ENCODE results near the gene AGAP1.

Gene AGAP1

GRCh38 chr2:236026841-236027240, 533.0 kb downstream of the AGAP1 start:
- no peak for DNase-seq

DNA sequence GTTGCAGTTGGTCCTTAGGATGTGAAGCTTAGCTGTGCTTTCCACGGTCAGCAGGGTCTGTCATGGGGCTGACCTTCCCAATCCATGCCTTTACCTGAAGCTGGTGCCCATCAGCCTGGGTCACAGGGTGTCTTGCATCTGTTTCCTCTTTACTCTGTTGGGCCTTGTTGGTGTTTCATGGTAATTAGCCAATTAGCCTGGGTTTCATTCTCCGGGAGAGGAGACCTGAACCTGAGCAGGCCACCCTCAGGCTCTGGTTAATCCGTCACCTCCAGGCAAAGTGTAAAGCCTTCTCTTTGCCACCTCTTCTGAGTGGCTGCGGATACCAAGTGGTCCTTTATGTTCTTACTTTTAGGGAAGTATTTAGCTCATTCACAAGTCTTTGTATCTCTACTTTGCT, 534.2 kb downstream of the AGAP1 start:
- no peak for DNase-seq

DNA sequence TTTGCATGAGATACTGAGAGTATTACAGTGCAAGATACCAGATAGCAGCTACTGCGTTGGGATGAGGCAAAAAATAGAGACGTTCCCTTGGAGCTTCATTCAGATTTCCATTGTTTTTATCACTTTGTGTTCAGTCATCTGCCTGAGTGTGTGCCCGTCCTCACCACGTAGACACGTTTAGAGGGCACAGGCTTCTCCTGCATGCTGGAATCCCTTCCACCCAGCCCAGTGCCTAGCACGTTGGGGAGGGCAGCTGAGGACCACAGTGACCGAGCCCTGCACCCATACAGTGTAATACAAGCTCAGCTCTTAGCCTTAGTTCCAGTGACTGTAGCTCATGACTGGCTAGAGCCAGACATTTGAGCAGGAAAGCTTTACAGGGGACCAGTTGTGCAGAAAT, 539.6 kb downstream of the AGAP1 start:
- no peak for DNase-seq

GRCh38 chr2:236034974-236035373, 541.1 kb downstream of the AGAP1 start:
- DNase-seq: no peak

- no peak for DNase-seq
Measured at GRCh38 chr2:236036045-236036444, 542.2 kb downstream of the AGAP1 start.

DNA sequence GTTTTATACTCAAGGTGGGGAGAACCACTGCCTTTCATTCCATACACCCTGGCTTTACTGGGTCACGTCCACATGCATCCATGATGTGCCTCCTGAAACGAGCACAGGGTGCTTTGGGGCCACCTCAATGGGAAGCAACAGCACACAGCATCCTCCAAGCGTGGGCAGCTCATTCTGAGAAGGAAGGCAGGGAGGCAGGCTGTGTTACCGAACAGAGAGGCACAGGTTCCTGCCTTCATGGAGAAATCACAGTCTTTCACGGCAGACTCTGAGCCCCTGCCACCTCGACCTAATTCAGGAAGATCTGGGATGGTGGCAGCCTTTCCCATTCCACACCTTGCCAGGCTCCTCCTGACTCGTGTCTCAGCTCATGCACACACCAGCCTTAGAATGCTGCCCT, 544.3 kb downstream of the AGAP1 start:
- no peak for DNase-seq

- no peak for DNase-seq
Measured at GRCh38 chr2:236040600-236041328, 546.9 kb downstream of the AGAP1 start.

DNA sequence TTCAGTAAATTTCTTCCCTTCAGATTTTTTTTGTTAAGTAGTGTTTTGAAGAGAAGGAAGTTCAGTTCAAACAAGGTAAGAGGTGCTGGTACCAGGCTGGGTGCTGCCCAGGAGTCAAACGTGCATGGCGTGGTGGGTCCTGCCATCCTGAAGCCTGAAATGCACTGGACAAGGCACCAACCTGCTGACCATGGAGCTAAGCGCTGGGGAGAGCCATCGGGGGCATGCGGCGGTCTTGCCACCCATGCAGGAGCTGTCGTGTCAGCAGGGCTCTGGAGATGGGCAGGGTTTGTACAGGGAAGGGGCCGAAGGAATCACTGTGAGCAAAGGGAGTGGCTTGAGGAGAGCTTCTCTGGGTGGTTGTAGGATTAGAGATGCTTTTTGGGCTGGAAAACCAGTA, 547.8 kb downstream of the AGAP1 start:
- DNase-seq: no peak

DNA sequence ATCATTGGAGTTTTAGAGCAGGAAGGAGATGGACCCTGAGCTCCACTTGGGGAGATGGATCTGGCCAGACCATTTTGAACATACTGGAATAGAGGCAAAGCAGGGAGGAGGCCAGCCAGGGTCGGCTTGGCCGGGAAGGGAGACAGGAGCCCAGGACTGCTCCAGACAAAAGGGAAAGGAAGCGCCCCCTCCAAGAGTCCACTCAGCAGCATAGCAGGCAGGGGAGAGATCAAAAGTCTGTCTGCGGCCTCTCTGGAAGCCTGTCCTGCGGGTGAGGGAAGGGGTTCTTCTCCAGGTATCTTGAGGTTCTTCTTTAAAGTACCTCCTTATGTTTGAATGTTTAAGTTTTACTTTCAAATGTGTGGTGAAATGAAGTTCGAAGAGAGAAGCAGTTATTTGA, 548.2 kb downstream of the AGAP1 start:
- DNase-seq: no peak

- DNase-seq: no peak
Measured at GRCh38 chr2:236044191-236044590, 550.3 kb downstream of the AGAP1 start.

- DNase-seq: no peak
Measured at GRCh38 chr2:236045251-236046235, 551.7 kb downstream of the AGAP1 start.

- DNase-seq: no peak
Measured at GRCh38 chr2:236046715-236047114, 552.9 kb downstream of the AGAP1 start.

GRCh38 chr2:236047176-236047575, 553.3 kb downstream of the AGAP1 start:
- no peak for DNase-seq

DNA sequence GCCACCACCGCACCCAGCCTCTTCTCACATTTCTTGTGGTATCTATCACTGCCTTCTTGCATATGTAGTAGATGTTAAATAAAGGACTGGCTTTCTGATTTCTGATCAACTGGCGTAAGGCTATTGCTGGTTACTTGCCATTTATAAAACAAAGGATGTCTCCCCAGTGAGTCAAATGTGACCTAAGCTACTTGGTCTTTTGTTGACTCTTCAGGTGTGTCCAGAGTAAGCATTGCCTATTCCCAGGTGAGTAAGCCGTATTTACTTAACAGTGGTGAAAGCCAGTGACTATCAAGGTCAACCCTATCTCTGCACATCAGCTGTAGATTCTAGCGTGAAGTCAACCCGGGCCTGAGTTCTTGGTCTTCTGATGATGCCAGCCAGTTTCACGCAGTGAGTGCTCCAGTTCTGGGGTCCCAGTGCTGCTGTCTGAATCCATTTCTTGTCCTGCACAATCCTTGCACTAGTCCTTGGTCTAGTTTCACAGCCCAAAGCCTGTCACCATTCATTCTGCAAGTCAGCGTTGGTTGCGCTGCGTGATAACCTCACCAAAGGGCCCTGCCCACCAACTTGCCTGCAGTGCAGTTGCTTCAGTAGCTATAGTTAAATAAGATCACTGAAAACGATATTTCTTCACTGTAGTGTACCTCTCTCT, 554.2 kb downstream of the AGAP1 start:
- no peak for DNase-seq

DNA sequence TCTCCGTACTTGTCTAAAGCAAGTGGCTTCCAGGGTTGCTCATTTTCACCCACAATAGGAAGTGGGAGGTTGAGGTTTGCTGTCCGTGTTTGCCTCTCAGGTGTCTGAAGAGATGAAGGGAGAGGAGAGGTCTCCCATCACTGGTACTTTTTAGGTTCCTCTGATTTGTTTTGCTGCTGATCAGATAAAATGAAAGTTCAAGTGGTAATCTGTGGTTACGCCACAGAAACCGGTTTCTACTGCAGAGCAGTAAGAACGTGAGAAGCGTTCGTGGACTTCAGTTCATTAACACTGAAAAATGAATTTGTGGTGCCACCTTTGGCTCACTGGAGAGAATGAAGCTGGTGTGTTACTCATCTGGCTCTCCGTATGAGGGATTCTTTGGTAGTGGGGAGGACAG, 556.1 kb downstream of the AGAP1 start:
- DNase-seq: no peak

DNA sequence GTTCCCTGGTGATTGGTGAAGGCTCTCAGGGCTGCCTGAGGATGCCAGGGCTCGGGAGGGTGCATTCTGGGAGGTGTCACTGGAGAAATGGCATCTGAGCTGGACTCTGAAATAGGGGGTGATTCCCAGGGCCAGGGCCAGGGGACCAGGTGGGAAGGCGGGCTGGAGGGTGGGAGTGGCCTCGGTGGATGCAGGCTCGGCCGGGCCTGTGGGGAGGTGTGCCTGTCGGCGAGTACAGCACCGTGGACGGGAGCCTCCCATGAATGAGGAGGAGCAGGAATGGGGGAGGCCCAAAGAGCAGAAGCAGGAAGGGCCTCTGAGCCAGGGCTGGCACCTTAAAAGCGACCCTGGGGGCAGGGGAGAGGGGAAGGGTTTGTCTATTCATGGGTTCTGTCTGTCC, 557.5 kb downstream of the AGAP1 start:
- no peak for DNase-seq

DNA sequence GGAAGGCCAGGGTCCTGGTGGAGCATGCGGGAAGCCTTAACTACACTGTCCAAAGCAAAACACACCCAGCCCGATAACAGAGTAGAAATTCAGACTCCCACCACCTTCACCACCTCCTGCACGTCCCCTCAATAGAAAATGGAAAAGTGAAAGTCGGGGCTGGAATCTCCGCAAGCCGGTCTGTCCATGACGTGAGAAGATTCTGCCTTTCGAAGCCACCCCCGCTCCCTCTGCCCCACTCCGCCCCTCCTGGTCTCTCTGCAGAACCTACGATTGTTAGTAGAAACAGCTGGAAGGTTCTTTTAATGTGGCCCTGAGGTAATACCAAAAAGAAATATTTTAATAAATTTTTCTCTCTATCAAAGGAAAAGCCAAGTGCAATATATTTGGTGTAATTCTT, 558.0 kb downstream of the AGAP1 start:
- DNase-seq: no peak

DNA sequence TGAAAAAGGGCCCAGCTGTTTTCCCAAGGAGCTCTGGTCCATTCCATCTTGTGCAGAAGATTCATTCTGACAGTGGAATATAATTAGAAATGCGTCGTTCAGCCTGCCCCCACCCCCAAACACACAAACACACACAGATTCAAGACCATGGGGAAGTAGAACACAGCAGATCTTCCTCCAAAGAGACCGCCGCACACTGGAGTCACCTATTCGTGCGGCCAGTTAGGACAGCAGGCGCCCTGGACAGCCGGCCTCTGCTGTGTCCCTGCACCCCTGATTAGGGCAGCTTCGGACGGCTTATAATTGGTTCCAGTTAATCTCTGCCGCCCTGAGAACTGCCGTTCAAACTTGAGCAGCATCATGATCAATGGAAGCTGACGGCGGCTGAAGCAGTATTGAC, 558.4 kb downstream of the AGAP1 start:
- DNase-seq: no peak

- no peak for DNase-seq
Measured at GRCh38 chr2:236052926-236053821, 559.3 kb downstream of the AGAP1 start.

GRCh38 chr2:236054125-236054524, 560.3 kb downstream of the AGAP1 start:
- no peak for DNase-seq

DNA sequence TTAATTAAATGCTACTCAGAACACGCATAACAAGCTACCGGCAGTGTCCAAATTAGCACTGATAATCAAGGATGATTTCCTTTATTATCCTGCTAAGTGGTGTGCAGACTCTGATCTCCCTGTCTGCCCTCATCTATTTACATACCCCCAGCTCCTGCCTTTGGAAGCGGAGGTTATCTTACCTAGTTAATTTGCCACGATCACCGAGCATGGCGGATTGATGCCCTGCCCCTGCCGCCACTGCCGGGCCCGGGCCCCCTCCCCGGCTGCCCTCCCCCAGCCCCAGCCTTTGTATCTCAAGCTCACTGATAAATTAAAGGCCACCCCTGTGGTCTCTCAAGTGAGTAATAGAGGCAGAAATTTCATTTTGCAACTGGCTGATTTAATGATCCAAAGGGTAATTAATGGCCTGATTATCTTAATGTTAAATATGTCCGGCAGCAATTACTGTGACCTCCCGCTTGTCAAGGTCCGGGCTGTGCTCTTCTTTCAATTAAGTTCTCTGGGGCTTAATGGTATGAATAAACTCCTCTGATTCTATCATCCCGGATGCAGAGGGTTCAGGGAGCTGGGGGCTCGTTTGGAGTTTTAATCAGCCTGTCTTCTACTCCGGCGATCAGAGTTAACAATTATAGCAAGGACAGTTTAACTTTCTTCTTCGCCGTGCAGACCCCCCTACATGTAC, 560.9 kb downstream of the AGAP1 start:
- no peak for DNase-seq

GRCh38 chr2:236055471-236055870, 561.6 kb downstream of the AGAP1 start:
- no peak for DNase-seq
